GM18861 (cell line): ENCODE data around the gene CCDC136.

Experiments
- ATAC-seq: cut with Tn5 transposase; IDR thresholded peaks from one replicate; pipeline ENCODE4 v1.9.1; 2021; ENCODE audit not compliant: unreplicated experiment

The CCDC136 gene

DNA sequence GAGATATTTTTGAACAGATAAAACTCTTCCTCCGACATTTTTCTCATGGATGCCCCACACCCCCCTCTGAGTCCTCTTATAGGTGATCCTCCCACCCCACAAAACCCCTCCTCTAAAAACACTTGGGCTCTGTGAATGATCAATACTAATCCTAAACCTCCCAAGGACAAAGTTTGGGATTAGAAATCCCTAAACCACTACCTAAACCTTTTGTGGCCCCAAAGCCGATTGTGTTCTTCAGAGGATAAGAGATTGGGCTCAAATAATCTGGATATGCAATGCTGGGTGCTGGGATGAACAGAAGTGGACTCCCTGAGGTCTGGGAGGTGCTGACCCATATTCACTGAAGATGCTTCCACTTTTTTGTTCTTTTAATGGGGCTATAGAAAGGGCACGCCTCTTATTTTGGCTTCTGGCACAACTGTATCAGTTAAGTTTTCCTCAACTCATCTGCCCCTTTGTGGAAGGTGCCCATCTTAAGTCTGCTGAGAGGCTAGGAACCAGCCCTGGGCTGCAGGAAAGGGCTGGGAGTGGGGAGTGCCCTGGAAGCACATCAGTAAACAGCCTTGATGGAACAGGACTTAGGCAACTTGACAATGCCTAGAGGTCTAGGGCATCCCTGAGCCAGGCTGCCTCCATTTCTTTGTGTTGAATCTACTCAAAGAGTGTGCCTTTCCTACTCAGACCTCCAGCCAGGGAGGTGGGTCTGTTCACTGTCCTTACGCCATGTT is 15.9 kb upstream of the CCDC136 start, which contains the start of gene OPN1SW:
Gene OPN1SW, minus strand, starts transcription at position 51 of the 731 bp plus-strand sequence. Its CDS starts 13 bp downstream, at position 38.
- no peak for ATAC-seq

GRCh38 chr7:128777156-128778123 is 14.3 kb upstream of the CCDC136 start:
- no peak for ATAC-seq

- no peak for ATAC-seq
Observed at GRCh38 chr7:128778946-128779345, 12.8 kb upstream of the CCDC136 start.

DNA sequence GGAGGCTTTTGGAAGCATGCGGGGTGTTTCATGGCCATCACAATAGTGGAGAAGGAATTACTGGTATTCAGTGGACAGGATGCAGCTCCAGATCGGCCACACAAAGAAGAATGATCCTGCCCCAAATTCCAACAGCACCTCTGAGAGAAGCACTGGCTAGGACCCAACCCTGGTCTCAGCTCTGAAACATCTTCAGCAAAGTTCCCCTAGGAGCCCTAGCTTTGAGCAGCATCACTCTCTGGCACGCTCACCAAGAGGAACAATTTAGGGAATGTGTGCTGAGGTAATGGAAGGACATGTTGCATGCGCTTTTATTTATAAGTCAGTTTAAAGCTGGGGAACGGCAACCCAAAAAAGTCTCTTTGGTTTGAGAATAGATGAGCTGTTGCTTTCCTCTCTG is 10.6 kb upstream of the CCDC136 start:
- ATAC-seq: no peak

DNA sequence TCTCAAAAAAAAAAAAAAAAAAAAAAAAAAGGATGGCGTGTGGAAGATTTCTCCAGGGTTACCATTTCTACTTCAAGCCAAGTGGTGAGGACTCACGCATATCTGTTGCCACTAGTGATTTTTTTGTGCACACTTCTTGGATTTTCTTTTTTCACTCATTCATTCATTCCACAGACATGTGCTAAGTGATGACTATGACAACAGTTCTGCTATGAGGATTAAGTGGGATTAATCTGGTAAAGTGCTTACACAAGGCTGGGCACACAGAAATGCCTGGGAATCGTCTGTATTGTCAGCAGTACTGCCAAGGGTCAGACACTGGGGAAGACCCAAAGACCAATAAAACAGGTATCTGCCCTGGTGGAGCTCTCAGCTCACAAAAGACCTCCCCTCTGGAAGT is 9.9 kb upstream of the CCDC136 start:
- ATAC-seq: no peak

GRCh38 chr7:128783143-128783861 is 8.5 kb upstream of the CCDC136 start:
- no peak for ATAC-seq

- ATAC-seq: no peak
Observed at GRCh38 chr7:128785738-128786137, 6.0 kb upstream of the CCDC136 start.

DNA sequence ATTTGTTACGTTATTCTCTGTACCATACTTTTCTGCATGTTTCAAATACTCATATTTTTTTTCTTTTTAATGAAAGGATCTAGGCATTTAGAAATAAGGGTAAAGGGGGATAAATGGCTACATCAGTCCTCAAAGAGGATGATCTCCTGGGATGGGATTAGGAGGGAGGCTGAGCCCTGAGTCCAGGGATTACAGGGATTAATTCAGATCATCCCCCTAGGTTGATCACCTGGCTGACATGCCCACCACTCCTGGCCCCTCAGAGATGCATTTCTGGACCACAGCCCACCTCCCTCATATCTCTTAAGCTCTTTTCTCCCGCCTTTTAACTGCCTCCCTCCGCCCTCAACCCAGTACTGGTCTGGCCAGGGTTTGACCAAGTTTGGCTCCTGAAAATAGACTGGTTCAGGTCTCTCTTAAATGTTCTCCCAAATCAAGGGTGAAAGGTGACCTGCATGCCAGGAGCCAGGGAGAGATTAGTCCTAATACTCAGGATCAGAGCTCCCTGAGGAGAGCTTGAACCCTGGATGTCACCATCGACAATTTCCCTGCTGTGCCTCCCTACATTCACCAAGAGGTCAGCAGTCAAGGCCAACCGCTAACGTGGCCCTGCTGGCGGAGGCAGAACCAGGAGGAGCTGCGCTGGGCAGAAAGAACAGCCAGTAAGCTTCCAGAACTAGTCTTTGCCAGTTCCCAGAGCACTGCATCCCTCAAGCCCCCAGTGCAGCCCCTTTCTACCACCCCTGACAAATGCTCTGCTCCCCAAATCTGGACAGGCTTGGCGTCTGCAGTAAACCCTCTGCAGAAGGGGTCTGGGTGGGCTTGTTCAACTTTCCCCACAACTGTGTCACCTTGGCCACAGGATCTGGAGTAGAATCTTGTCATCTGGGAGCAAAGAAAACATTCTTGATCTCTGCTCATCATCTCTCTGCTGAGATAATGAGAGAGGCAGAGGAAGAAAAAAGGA is 3.0 kb upstream of the CCDC136 start:
- no peak for ATAC-seq

- peak; percentile 5 for ATAC-seq
Observed at GRCh38 chr7:128790315-128791041, 1.3 kb upstream of the CCDC136 start.

- no peak for ATAC-seq
Observed at GRCh38 chr7:128791972-128792327, 182 bp downstream of the CCDC136 start.

- no peak for ATAC-seq
Observed at GRCh38 chr7:128792471-128793180, 858 bp downstream of the CCDC136 start.

DNA sequence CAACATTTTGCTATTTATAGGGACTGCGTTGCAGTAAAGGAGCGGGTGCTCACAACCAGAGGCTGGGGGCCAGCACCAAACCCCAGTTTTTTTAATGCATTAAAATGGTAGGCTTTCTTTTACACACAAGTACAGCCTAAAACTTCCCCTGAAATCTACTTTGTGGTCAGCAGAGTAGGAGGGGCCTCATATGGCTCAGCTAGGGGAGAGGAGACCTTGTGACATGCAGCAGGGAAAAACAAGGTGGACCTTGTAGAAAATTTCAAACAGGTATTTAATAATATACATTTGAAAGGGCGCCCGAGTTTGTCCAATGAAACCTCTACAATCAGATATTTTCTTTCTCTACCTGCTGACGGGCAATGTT is 1.4 kb downstream of the CCDC136 start:
- ATAC-seq: no peak

GRCh38 chr7:128794020-128794419 is 2.3 kb downstream of the CCDC136 start:
- no peak for ATAC-seq

GRCh38 chr7:128794436-128794835 is 2.7 kb downstream of the CCDC136 start:
- no peak for ATAC-seq

- ATAC-seq: no peak
Observed at GRCh38 chr7:128795129-128795528, 3.4 kb downstream of the CCDC136 start.

DNA sequence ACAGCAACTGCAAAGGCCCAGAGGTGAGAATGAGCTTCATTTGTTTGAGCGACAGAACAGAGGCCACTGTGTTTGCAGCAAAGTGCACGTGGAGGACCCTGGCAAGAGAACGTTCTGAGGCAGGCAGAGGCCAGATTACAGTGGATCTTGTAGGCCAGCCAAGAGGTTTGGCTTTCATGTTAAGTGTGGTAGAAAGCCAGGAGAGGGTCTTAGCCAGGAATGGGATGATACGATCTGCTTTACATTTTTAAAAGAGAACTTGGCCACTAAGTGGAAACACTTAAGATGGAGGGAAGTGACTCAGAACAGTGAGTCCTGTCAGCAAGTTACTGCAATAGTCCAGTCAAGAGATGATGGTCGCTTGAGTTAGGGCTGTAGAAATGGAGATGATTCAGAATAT is 4.6 kb downstream of the CCDC136 start:
- no peak for ATAC-seq

DNA sequence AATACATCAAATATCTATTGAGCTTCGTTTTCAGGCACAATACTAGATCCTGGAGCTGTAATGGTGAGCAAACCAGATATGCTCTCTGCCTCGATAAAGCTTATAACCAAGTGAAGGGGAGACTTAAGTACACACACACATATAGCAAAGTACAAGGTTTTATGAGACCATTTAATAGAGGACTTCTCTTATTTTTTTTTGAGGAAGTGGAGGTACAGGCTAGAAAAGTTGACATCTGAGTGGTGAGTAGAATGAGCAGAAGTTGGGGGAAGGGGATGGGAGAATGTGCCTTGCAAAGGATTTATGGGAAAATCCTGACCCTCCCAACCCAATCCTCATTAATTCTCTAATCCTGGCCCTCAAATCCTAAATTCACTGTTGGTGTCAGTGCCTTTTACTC is 7.7 kb downstream of the CCDC136 start:
- no peak for ATAC-seq

- no peak for ATAC-seq
Observed at GRCh38 chr7:128800567-128800966, 8.8 kb downstream of the CCDC136 start.

- ATAC-seq: no peak
Observed at GRCh38 chr7:128801003-128801402, 9.2 kb downstream of the CCDC136 start.
